Endothelial cell (in vitro differentiated cells): ENCODE data around the gene NCOA6. TPM values are rescaled to one million over a fixed set of nuclear protein-coding genes. Genes with fewer than 3 reads are reported as not detected.
"Not testable (repeated sequence)": the region's sequence is repeated elsewhere in the genome, so short reads cannot be mapped to it uniquely, and the experiment has no call there.

ENCODE experiments used
- DNase-seq: peaks from one replicate; pipeline ENCODE4 v3.0.0; 2021; ENCODE audit warnings: low spot score
- H3K27ac Mint-ChIP-seq: one replicate; pipeline ENCODE4 v1.8.0; 2021; ENCODE audit warnings: mixed read lengths, inconsistent platforms; ENCODE audit not compliant: unreplicated experiment
- H3K27me3 Mint-ChIP-seq: one replicate; pipeline ENCODE4 v1.8.0; 2021; ENCODE audit warnings: mild to moderate bottlenecking, moderate library complexity, mixed read lengths, inconsistent platforms; ENCODE audit not compliant: unreplicated experiment
- H3K36me3 Mint-ChIP-seq: one replicate; pipeline ENCODE4 v1.8.0; 2021; ENCODE audit warnings: mild to moderate bottlenecking, low read depth, mixed read lengths, inconsistent platforms; ENCODE audit not compliant: unreplicated experiment
- H3K4me1 Mint-ChIP-seq: one replicate; pipeline ENCODE4 v1.8.0; 2021; ENCODE audit warnings: mild to moderate bottlenecking, mixed read lengths, inconsistent platforms; ENCODE audit not compliant: unreplicated experiment
- H3K4me3 Mint-ChIP-seq: one replicate; pipeline ENCODE4 v1.8.0; 2021; ENCODE audit warnings: mild to moderate bottlenecking, mixed read lengths, inconsistent platforms; ENCODE audit not compliant: unreplicated experiment
- H3K9me3 Mint-ChIP-seq: one replicate; pipeline ENCODE4 v1.8.0; 2021; ENCODE audit warnings: mixed read lengths, inconsistent platforms; ENCODE audit not compliant: unreplicated experiment
- total RNA-seq: library from RNA; stranded (reverse); fragmentation: NEBNext Ultra II Directional; extraction: Animal tissue kit (Norgen Biotek cat#: 25700); gene quantifications from one replicate; pipeline ENCODE4 v1.2.1, GENCODE V29; 2021; ENCODE audit not compliant: unreplicated experiment
- TF ChIP-seq, protein P1 (sequence below): fragments of 200-600 bp; sonication (generic); IDR thresholded peaks from one replicate; pipeline ENCODE4 v1.5.0; 2021; ENCODE audit warnings: antibody characterized with exemption; ENCODE audit not compliant: unreplicated experiment

Gene NCOA6
- total RNA-seq, 1 donor from 2014 or later = 22.0 TPM

GRCh38 chr20:34820805-34821578 is 4.5 kb downstream of the NCOA6 start:
- Mint-ChIP-seq H3K4me1 (peaks cover 11% of the 10 kb centered on the region), H3K27me3 (peaks cover 4% of the 10 kb centered on the region), H3K27ac (no peak overlapping the region), H3K9me3 (no peaks in the 10 kb centered on the region), H3K4me3 (no peak overlapping the region), H3K36me3 (peaks cover 8% of the 10 kb centered on the region)
- DNase-seq = no peak
- TF ChIP-seq, protein P1, sequence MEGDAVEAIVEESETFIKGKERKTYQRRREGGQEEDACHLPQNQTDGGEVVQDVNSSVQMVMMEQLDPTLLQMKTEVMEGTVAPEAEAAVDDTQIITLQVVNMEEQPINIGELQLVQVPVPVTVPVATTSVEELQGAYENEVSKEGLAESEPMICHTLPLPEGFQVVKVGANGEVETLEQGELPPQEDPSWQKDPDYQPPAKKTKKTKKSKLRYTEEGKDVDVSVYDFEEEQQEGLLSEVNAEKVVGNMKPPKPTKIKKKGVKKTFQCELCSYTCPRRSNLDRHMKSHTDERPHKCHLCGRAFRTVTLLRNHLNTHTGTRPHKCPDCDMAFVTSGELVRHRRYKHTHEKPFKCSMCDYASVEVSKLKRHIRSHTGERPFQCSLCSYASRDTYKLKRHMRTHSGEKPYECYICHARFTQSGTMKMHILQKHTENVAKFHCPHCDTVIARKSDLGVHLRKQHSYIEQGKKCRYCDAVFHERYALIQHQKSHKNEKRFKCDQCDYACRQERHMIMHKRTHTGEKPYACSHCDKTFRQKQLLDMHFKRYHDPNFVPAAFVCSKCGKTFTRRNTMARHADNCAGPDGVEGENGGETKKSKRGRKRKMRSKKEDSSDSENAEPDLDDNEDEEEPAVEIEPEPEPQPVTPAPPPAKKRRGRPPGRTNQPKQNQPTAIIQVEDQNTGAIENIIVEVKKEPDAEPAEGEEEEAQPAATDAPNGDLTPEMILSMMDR = no peak

GRCh38 chr20:34817801-34818200 is 7.7 kb downstream of the NCOA6 start:
- no peaks in the 10 kb centered on the region for H3K27me3 Mint-ChIP-seq
- no peak for DNase-seq
- H3K27ac Mint-ChIP-seq = no peak overlapping the region
- H3K36me3 Mint-ChIP-seq = peaks cover 5% of the 10 kb centered on the region
- no peaks in the 10 kb centered on the region for H3K4me1 Mint-ChIP-seq
- no peaks in the 10 kb centered on the region for H3K9me3 Mint-ChIP-seq
- no peak overlapping the region for H3K4me3 Mint-ChIP-seq
- TF ChIP-seq, protein P1 = no peak

DNA sequence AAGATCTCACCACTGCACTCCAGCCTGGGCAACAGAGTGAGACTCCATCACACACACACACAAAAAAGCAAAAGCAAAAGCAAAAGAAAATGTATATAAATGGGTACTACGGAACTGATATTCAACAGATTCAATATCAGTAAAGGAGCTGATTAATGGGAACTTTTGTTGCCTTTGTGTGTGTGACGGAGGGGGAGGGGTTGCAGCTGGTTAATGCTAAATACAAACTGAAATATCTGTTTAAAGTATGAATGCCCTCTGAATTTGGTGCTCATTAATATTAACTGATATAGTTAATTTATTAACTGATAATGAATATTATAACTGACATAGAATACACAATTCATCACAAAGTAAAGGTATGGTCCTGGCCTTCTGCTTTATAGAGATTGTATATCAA is 8.4 kb downstream of the NCOA6 start:
- no peak overlapping the region for H3K4me3 Mint-ChIP-seq
- TF ChIP-seq, protein P1 = no peak

DNA sequence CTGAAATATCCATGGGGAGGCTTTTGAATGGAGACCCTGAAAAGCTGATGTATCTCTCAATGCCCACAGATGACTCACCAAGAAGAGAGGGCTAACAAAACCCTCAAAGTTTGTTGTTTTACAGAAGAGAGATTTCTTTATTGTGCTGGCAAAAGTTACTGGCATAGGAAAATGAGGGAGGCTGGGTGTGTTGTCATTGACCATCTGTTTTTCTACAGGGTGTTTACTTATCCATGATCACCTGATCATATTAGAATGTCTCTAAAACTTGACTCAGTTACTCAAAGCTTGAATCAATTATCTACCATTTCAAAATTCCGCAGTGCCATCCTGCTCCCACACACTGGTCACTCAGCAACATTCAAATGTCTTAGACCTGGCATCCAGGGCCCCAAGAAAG is 9.8 kb downstream of the NCOA6 start:
- TF ChIP-seq, protein P1 = no peak
- no peak overlapping the region for H3K4me3 Mint-ChIP-seq

More for the DNA sequence above, 8.4 kb downstream of the NCOA6 start:
- no peak overlapping the region for H3K27ac Mint-ChIP-seq
- no peaks in the 10 kb centered on the region for H3K27me3 Mint-ChIP-seq
- H3K9me3 Mint-ChIP-seq = no peaks in the 10 kb centered on the region
- H3K36me3 Mint-ChIP-seq = peaks cover 4% of the 10 kb centered on the region
- no peaks in the 10 kb centered on the region for H3K4me1 Mint-ChIP-seq
- no peak for DNase-seq

DNA sequence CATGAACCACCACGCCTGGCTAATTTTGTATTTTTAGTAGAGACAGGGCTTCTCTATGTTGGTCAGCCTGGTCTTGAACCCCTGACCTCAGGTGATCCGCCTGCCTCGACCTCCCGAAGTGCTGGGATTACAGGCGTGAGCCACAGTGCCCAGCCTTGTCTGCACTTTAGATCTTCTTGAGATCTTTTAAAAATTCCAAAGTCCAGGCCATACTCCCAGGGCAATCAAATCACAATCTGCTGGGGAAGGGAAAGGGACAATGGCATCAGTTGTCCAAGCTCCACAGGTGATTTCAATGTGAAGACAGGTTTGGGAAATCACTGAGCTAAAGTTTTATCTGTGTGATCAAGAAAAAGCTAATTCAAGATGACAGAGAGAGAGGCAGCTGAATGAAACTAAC is 16.9 kb downstream of the NCOA6 start:
- peaks cover 7% of the 10 kb centered on the region for H3K4me1 Mint-ChIP-seq
- H3K36me3 Mint-ChIP-seq = no peaks in the 10 kb centered on the region
- no peaks in the 10 kb centered on the region for H3K27me3 Mint-ChIP-seq
- TF ChIP-seq, protein P1 = no peak
- H3K27ac Mint-ChIP-seq = no peak overlapping the region
- no peaks in the 10 kb centered on the region for H3K9me3 Mint-ChIP-seq
- H3K4me3 Mint-ChIP-seq = no peak overlapping the region
- DNase-seq = no peak

More for the DNA sequence above, 9.8 kb downstream of the NCOA6 start:
- Mint-ChIP-seq H3K4me1 (no peaks in the 10 kb centered on the region), H3K27ac (no peak overlapping the region), H3K9me3 (no peaks in the 10 kb centered on the region), H3K36me3 (no peaks in the 10 kb centered on the region), H3K27me3 (no peaks in the 10 kb centered on the region)
- no peak for DNase-seq

DNA sequence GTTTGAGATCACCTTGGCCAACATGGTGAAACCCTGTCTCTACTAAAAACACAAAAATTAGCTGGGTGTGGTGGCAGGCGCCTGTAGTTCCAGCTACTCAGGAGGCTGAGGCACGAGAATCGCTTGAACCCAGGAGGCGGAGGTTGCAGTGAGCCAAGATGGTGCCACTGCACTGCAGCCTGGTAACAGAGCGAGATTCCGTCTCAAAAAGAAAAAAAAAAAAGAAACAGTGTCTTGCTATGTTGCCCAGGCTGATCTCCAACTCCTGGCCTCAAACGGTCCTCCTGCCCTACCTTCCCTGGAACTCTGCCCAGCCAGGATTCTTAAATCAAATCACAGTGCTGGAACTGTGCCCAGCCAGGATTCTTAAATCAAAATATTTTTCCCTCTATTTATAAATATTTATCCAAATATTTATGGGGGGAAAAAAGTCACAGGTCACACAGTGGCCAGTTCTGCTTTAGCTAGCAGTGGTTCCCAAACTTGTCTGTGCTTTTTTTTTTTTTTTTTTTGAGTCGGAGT is 17.4 kb downstream of the NCOA6 start:
- H3K4me3 Mint-ChIP-seq, H3K27me3 Mint-ChIP-seq, H3K36me3 Mint-ChIP-seq, H3K4me1 Mint-ChIP-seq, DNase-seq, H3K9me3 Mint-ChIP-seq, H3K27ac Mint-ChIP-seq: not testable (repeated sequence)
